Stimulated activated CD4-positive, alpha-beta T cell treated with anti-CD3 and anti-CD28 coated beads, Interleukin-4, amount 100 ng/mL, for 4 hours (primary cell): ENCODE data around the gene HSPA8.
A peak's percentile ranks its signal among the peaks of the same experiment; 100 is the strongest.
"Not testable (repeated sequence)": the region's sequence is repeated elsewhere in the genome, so short reads cannot be mapped to it uniquely, and the experiment has no call there.

ENCODE experiments used
- DNase-seq, 2 experiments: peaks; one replicate each; pipeline ENCODE4 v3.0.0-alpha.2; 2020

HSPA8 gene

DNA sequence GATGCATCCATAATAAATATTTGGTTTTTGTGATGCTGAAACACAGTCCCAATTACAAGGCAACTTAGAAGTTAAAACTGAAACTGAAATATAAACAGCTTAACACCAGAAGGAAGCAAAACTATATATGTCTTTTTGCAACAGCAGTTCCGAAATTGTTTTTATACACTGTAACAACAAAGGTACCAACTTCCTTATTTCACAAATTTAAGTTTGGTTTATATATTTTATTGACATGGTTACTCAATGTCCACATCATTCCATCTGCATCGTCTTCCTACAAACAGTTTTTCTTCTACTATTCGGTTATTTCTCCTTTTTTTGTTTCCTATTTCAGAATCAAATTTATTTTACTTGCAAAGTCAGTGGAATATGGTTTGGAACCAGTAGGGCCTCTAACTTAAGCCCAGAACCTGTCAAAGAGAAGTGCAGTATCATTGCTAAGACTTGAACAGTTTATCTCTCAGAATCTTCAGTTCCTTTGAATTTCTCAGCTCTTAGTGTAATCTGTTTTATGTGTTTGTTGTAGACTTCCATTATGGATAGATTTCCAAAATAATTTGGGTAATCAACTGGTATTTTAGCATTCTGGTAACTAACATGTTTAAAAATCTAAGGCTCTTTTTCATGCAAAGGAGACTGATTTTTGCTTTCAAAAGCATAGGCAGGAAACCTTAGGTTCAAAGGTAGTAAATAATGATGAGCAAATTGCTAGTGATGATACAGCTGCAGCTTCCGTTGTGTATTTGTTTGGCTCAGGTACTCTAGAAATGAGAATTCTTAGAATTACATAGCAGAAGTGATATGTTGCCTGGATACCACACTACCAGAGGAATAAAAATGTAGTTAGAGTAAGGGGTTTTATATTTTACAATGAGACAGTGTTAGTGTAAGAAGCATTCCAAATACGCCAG, 8.2 kb upstream of the HSPA8 start:
- DNase-seq, result no peak

DNA sequence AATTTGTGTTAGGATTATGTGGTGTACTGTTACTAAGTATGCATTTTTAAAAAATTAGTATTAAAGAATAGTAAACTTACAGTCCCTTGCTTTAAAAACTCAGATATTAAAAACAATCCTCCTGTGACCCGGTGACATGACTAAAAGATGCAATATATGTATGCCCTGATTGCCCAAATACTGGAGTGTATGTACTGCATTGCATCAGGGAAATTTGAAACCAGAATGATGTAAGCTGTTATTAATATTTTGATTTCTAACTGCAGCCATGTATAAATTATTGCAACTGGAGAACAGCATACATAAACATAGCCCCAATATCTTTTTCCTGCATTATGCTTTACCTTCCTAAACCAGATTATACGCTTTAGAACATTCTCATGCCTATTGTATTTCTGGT, 3.7 kb upstream of the HSPA8 start:
- no peak for DNase-seq

DNA sequence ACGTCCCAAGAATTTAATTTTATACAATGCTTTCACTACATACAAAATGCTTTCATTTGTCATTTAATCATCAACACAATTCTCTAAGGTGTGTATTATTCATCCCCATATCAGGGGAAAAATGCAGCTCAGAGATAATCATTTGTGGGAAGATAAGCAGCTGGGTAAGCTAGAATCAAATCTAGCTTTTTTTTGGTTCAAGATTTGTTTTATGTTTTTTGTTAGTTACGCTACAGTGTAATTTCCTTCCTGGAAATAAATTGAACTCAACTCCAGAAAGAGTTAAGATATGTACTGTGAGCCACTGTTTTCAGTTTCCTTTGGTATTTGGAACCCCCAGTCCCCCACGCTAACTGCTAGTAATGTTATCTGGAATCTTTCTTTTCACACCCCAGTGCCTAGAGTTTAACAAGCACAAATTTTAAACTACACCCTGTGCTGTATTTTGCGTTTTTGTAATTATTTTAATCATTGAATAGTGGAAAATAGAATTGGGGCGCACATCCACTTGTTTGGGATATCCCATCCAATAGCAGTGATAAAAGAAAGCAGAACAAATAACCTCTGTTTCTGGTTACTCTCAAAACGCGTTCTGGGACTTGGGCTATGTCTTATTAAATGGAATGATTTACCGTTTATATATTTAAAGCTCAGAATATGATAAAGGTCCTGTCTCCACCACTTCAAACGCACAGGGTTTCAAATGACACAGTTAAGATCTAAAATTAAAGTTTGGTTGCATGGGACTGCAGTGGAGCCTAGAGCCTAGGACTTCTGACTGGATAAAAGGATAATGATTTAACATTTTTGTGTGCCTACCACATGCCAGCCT, 2.1 kb upstream of the HSPA8 start:
- DNase-seq, result no peak

DNA sequence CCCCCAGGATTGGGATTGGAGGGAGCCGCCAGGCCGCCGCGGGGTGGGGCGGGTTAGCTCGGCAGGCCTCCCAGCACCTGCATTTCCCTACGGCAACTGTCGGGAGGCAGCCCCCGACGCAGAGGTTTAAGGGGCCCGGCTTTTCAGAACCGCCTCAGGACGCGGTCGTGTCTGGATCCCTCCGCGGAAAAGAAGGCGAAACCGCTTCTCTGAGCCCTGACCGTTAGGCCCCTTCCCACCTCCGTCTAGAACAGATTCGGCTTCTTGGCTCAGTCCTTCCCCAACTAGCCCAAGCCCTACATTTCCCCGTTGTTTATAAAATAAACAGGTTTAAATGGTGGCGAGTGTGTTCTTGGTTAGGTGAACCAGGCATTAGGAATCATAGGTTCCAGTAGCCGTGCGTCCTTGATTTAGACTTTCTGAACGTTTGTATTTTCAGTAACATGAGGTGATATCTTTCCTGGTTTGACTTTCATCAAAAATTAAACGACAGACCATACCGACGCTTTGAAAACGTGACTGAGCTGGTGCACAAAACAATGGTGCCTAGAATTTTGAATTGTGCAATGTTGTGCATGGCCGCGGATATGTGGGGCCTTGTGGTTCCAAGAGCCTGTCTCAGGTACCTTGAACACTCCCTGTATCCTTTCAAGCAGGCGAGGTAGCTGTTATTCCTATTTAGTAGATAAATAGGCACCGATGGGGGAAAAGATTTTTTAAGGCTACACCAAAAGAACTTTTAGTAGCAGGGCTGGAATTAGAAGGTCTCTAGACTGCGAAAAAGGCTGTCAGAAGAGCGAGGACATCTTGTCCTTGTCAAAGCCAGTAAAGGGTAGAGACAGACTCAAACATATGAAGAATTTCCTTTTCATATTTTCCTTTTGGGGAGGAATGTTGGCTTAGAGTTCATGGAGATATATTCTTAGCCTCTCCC, 1.2 kb upstream of the HSPA8 start:
- DNase-seq, result no peak

DNA sequence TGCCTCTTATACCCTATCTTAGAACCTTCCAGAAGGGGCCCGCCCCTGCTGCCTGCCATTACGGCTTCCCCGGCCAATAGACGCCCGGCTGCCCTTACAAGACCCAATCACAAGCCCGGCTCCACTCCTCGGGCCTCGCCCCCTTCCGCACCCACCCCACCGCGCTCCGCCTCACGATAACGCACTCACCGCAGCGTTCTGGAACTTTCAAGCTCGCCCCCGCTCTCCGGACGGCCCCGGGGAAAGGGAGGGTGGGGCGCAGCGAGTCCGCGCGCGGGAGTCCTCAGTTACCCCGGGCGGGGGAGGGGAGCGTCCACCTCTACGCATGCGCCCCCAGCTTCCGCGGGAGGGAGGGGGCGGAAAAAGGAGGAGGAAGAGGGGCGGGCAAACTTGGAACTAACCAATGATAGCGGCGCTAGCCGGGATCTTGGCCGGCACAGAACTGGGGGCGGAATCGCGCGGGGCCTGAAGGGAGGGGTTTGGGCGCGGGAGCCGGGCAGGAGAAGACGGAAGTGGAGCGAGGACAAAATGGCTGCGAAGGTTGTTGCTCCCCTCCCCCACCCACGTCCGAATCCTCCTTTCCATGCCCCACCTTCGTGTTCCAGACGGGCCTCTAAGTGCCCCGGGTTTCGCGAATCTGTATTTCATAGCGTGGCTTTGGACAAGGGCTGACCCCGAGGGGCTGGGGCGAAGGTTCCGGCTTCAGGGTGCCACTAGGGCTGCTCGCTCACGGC, 389 bp upstream of the HSPA8 start:
- peak; percentile 99 to 100 for DNase-seq

DNA sequence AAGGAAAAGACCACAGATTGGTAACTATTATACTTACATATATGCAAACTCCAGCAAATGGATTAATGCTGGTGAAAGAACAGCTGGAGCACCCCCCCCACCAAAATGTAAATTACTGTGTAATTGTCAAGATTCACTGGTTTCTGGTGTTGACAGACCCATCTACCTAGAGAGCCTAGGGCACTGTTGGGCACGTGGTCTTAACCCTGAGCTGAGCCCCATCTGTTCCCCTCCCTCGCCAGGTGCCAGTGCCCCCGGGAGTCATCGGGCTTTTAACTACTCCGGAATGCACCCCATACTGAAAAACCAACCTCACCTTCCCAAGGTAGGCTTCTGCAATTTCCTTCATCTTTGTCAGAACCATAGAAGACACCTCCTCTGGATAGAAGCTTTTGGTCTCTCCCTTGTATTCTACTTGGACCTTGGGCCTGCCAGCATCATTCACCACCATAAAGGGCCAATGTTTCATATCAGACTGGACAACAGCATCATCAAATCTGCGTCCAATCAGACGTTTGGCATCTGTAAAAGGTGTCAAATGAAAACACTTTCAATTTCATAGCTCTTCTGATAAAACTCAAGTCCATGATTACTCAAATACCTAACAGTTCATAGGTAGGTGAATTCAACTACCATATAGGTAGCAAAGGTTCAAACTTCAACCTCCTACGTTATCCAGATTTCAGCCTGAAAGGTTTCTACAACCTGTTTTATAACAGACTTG, 1.5 kb downstream of the HSPA8 start:
- no peak for DNase-seq

DNA sequence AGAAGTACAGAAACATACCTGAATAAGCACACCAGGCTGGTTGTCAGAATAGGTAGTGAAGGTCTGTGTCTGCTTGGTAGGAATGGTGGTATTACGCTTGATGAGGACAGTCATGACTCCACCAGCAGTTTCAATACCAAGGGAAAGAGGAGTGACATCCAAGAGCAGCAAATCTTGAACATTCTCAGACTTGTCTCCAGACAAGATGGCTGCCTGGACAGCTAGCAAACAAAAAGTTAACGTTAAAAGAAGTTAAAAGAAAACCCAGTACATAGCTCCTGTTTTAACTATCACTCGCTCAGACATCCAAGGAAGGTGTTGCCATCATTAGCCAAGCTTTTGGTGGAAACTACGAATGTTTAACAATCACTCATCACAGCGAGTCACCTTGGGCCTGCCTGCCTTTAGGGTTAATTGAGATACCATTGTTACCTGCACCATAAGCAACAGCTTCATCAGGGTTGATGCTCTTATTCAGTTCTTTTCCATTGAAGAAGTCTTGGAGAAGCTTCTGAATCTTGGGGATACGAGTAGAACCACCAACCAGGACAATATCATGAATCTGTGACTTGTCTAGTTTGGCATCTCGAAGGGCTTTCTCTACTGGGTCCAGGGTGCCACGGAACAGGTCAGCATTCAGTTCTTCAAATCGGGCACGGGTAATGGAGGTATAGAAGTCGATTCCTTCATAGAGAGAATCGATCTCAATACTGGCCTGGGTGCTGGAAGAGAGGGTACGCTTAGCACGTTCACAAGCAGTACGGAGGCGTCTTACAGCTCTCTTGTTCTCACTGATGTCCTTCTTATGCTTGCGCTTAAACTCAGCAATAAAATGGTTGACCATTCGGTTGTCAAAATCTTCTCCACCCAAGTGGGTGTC, 2.7 kb downstream of the HSPA8 start:
- not testable (repeated sequence) for DNase-seq

DNA sequence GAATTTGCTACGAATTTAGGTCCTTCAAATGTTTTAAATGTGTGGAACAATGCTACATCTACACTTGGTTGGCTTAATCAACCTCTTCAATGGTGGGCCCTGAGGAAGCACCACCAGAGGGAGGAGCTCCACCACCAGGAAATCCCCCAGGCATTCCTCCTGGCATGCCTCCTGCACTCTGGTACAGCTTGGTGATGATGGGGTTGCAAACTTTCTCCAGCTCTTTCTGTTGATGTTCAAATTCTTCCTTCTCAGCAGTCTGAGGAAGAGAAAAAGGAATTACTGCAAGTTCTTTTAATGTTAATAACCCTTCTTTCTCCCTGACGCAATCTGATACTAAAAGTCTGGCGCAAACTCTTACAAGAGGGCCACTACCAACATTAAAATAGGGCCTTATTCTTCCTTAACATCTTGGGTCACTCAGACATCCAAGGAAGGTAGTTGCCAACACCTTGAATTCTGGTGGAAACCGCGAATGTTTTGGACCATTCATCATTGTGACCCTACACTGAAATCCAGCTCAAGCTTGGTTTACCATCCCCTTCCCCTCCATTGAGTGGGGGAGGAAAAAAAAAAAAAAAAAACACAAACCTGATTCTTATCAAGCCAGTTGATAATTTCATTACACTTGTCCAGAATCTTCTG, 4.2 kb downstream of the HSPA8 start:
- no peak for DNase-seq

DNA sequence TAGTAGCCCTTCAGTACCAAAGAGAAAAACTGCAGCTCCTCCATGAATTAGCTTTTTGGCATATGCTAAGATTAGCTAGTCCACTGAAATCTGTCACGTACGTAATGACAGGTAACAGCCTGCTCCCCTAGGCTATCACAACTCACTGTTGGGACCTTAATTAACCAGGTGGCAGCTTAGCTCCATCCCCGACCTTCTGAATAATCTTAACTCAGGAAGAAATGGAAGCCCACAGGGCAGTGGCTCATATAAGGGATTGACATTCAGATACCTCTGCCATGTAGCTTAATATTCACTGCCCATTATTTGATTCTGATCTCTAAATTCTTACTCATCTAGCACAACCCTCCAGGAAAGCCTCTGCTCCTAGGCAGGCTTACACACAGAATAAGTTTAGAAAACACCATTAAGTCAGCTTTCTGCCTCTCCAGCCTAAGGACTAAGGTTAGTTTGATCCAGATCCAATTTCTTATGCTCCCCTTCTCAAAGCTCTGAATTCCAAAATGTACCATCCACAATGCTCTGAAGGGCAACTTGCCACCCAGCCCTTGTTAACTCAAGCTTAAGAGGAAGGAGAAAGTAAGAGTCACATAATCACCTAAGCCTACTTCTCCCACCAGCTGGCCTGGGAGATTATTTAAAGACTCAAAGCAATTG, 5.0 kb downstream of the HSPA8 start:
- no peak for DNase-seq

DNA sequence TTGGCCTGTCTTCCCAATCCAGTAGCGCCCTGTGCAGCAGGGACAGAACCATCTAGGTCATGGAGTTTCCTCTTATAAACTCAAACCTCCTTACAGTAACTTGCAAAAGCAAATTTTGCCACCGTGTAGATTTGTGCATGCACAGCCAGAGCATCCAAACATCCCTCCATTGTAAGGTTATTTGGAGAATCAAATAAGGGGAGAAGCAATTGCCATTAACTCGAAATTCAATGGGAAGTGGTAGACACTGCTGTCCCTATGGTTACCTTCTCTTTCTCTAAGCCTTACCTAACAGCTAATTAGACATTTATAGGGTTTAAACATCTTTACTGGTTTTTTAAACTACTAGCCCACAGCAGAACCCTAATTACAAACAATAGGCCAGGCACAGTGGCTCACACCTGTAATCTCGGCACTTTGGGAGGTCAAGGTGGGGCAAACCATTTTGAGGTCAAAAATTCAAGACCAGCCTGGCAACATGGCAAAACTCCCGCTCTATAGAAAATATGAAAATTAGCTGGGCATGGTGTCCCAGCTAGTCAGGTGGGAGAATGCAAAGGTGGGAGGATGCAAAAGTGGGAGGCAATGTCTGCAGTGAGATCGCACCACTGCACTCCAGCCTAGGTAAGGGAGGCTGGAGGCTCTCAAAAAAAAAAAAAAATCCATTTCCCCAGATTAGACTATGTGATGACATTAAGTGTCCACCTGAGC, 6.6 kb downstream of the HSPA8 start:
- DNase-seq, result no peak

DNA sequence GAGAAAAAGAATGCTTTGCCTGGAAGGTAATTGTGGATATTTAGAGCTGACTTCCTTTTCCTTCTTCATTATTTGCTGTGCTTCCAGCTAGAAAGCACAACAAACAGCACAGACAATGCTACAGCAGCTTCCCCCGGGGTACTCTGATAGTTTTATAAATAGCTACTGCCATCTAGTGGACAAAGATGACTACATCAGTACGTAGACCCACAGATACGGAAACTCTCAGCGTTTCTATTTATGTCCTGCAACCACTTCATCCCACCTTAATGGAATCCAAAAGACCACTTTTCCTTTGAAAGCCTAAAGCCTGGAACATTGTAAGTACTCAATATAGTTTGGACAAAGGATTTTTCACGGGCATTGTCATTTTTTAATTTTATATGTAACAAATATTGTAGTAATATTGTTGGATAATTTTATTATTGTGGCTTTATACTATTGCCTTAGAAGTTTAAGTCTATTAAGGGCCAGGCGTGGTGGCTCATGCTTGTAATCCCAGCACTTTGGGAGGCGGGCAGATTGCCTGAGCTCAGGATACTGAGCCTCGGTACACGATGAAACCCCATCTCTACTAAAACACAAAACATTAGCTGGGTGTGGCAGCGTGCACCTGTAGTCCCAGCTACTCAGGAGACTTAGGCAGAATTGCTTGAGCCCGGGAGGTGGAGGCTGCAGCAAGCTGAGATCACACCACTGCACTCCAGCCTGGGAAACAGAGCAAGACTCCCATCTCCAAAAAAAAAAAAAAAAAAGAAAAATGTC, 7.5 kb downstream of the HSPA8 start:
- DNase-seq, result no peak

DNA sequence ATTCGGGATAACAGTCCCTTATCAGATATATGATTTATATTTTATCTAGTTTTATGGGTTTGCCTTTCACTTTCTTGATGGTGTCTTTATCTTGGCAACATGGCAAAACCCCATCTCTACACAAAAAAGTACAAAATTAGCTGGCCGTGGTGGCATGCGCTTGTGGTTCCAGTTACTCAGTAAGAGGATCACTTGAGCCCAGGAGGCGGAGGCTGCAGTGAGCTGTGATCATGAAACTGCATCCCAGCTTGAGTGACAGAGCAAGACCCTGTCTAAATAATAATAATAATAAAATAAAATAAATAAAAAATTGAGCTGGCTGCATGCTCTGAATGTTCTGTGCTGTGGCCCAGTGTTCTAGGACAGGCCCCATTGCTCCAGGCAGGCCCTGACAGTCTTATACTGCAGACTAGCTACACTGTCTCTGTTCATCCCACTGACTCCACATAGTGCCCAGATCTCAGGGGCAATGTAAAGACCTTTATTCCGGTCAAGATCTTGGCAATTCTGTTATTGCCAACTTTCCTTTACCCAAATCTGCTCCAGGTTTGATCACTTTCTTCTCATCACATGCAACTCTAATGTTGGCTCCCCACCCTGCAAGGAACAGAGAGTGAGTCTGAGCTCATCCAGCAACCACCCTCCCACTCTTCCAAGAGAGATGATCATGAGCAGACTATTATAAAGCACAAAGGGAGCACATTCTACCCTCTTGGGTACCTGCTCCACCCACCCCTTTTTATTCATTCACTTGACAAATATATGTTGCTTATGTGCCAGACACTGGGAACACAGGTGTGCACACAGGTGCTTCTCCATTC, 8.8 kb downstream of the HSPA8 start:
- no peak for DNase-seq

DNA sequence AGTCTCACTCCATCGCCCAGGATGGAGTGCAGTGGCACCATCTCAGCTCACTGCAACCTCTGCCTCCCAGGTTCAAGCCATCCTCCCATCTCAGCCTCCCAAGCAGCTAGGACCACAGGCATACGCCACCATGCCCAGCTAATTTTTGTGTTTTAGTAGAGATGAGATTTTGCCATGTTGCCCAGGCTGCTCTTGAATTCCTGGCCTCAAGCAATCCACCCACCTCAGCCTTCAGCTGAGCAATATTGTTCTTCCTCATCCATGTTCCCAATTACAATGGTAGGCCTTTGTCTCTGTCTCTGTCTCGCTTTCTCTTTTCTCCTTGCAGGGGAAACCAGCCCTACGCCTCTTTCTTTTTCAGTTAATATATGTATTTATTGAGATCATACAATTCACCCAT, 10.3 kb downstream of the HSPA8 start:
- no peak for DNase-seq

DNA sequence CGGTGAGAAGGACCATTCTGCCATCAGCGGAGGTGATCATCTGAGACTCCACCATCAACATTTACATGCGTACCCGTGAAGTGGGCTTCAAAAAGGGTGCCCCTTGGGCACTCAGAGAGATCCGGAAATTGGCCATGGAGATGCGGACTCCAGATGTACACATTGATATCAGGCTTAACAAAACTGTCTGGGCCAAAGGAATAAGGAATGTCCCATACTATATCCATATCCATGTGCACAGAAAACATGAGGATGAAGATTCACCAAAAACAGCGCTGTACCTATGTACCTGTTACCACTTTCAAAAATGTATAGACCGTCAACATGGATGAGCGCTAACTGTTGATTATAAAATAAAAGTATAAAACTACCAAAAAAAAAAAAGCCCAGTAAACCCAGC, 10.8 kb downstream of the HSPA8 start:
- no peak for DNase-seq

DNA sequence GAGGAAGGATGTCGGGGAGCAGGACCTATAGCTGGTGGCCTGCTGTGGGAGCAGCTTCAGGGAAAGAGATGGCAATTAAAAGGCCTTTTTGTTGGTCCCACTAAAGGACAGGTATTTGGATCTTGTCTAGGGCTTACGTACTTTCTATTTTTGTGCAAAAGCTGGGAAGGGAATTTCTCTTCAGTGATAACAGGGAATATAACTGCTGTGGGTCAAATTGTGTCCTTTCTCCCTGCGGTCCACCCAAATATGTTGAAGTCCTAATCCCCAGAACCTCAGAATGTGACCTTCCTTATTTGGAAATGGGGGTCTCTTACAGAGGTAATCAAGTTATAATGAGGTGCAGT, 14.0 kb downstream of the HSPA8 start:
- no peak for DNase-seq

DNA sequence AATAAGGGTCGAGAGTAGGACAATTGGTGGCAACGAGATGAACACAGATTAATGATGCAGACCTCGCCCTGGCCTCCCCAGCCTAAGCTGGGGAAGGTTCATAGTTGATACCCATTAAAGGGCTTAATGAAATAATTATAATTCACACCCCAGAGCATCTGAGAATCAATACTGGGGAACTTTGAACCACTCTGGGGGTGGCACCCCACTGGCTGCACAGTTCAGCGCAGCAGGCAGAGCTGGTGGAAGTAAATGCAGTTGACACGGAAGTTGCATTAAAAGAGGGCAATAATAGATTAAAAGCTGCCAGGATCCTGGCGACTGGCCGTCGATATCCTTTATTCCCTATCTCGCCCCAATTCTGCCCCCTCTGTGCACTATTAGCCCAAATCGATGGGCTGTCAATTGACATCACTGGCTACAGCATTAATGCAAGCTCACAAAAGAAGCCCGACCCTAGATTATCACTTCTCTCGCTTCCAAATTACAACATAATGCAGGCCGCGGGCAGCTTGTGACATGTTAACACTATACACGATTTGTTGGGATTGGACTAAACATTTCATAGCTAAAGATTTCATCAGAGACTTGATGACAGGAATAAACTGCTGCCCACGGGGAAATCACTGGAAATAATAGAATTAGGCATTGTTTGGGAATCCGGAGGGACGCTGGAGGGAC, 14.5 kb downstream of the HSPA8 start:
- no peak for DNase-seq
